Limb (tissue), 2 donors: ENCODE measurements around the gene ZNF445.
"Not testable (repeated sequence)": the region's sequence is repeated elsewhere in the genome, so short reads cannot be mapped to it uniquely, and the experiment has no call there.

Experiments used
- DNase-seq, 2 donors: peaks; one replicate each; pipeline ENCODE4 v3.0.0-alpha.2; 2016; ENCODE audit errors: extremely low spot score in 2 of 2

Gene ZNF445

GRCh38 chr3:44434834-44435510, 42.5 kb downstream of the ZNF445 start:
- no peak for DNase-seq

- DNase-seq, result no peak
Measured at GRCh38 chr3:44430466-44430865, 47.0 kb downstream of the ZNF445 start.

- no peak for DNase-seq
Measured at GRCh38 chr3:44429459-44429858, 48.0 kb downstream of the ZNF445 start.

- no peak for DNase-seq
Measured at GRCh38 chr3:44428910-44429309, 48.6 kb downstream of the ZNF445 start.

GRCh38 chr3:44427683-44428082, 49.8 kb downstream of the ZNF445 start:
- DNase-seq, result no peak

GRCh38 chr3:44424758-44425157, 52.7 kb downstream of the ZNF445 start:
- no peak for DNase-seq

GRCh38 chr3:44421280-44421679, 56.2 kb downstream of the ZNF445 start:
- no peak for DNase-seq

GRCh38 chr3:44420676-44421075, 56.8 kb downstream of the ZNF445 start:
- no peak for DNase-seq

DNA sequence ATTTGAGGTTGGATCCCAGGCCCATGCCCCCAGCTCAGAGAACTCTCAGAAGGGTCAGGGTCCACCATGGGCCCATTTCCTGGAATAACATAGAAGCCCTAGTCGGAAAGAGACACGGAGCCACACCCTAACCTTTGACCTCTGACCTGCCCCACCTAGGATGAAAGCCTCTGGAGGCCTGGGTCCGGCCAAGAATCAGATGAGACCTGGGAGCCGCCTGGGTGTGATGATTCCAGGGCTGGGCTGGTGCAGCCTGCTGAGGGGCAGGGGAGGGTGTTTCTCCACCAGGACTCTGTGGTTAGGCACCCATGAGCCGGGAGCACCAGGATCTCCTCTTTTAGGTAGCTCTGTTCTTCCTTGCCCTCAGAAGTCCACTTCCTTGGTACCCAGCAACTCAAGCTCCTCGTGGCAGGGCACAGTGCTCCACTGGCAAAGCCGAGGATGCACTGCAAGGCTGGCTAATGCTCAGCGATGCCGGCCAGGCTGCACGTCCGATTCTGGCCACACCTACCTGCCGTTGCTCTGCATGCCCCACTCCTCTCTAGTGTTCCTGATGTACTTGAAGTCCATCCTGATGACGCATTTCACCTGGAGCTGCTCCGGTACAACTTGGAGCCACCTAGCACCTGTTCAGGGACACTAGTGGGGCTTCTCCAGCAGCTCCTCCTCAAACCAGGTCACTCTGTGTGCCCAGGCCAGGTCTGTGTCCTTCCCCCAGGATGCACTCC, 57.4 kb downstream of the ZNF445 start:
- no peak for DNase-seq

DNA sequence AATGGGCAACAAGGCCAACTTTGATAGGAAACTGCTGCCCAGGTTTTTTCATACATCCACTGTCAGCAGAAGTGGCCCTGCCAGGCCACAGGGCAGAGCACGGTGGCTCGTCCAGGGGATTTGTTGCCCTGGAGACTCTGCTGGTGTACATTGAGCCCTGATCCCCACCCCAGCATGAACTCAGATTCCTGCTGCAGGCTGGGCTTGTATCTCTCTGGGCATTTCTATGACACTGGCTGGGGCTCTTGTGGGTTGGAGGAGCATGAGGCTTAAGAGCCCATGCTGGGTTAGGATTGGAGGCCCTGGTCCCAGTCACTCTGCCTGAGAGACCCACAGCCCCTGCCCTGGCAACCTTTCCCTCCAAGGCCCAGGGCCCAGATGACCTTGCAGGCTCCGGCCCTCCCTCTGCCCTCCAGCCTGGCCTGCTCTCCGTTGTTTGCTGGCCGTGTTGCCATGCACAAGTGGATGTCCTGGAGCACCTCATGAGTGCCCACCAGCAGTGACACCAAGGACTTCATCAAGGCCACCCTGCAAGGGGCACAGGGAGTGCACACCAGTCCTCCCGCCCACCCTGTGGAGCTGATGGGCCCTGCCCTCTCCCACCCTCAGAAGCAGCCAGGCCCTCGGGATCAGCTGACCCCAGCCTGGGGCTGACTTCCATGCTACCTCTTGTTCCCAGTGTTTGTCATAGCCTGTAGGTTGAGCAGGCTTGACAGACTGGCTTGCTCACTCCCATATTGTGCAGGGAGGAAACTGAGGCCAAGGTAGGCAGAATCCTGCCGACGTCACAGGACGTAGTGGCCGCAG, 58.2 kb downstream of the ZNF445 start:
- DNase-seq, result no peak

DNA sequence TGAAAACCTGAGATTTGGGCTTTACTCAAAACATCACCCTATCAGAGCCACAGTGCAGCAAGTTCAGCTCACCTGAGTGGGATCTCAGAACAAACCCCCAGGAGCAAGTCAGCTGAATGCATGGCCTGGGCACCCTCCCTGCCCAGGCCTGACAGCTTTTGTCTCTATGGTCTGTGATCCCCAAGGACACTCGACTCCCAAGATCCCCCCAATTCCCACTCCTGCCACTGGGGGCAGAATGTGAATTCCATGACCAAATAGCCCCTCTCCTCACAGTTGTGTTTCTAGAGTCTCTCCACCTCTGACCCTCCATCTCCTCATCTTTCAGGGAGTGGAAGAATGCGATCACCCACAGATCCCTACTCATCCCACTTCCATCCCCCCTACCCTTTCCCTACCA, 58.9 kb downstream of the ZNF445 start:
- no peak for DNase-seq

DNA sequence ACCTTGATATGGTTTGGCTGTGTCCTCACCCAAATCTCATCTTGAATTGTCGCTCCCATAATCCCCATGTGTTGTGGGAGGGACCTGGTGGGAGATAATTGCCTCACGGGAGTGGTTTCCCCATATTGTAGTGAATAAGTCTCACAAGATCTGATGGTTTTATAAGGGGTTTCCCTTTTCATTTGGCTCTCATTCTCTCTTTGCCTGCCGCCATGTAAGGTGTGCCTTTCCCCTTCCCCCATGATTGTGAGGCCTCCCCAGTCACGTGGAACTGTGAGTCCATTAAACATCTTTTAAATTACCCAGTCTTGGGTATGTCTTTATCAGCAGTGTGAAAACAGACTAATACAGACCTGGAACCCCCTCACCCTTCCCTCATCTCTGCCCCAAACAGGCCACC, 59.4 kb downstream of the ZNF445 start:
- DNase-seq, result not testable (repeated sequence)

DNA sequence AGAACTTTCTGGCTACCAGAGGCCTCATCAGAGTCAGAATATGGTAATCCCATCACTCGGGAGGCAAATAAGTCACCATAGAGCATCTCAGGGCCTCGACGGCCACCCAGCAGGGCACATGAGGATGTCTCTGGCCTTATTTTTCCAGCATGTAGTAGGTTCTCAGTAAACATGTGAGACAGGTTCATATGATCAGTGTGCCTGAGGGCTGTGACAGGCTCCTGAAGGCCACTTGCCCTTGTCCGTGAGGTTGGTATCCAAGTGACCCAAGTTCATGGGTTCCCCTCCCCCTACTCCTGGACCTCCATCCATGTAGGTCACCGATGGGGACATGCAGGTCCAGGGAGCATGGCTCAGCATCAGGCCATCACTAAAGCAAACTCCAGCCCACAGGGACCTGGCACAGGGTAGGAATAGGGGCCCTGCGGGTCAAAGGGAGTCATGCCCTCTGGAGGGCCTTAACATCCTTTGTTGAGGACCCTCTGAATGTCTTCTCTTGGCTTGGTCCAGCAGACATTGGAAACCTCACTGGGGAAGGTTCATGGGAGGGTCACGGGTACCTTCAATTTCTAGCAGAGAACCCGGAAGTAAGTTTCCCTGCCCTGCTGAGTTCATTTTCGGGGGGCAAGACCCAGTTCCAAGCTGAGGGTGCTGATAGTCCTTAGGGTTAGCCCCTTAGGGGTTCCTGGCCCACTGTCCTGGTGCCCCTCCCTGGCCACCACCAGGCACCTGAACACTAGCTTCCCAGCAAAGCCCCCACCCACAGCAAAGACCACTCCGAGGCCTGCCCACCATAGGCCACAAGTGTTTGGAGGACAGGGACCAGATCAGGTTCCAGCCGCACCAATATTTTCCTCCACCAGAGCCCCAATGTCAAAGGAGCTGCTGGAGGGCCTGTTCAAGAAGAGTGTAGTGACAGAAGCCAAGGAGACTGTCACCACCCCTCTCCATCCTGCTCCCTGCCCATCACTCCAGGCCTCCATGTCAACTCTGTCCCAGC, 61.1 kb downstream of the ZNF445 start:
- DNase-seq, result no peak

GRCh38 chr3:44415421-44415820, 62.0 kb downstream of the ZNF445 start:
- no peak for DNase-seq

- no peak for DNase-seq
Measured at GRCh38 chr3:44414517-44415090, 62.9 kb downstream of the ZNF445 start.

- DNase-seq, result no peak
Measured at GRCh38 chr3:44412365-44412764, 65.1 kb downstream of the ZNF445 start.

DNA sequence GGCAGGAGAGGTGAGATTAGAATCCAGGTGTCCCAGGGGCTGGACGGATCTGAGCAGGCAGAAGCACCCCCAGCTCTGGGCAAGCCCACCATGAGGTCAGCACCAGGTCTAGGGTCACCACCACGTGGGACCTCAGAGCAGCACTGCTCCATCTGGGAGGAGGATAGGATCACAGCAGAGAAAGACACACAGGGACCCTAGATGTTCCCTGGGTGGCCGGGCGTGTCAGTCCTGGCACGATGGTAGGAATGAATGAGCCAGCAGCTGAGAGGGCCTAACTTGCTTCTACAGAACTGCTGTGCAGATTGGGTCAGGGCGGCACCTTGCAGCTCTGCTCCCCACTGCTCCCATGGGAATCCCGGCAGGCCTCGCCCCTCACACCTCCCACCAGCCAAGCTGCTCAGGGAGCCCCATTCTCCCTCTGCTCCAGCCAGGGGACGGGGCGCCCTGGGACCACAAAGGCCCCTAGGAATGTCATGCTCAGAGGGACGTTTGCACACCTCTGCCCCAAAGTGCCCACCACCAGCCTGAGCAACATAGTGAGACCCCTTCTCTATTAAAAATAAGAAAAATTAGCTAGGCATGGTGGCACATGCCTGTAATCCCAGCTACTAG, 66.3 kb downstream of the ZNF445 start:
- DNase-seq, result no peak

GRCh38 chr3:44409640-44410410, 67.6 kb downstream of the ZNF445 start:
- no peak for DNase-seq

- DNase-seq, result no peak
Measured at GRCh38 chr3:44402548-44402947, 74.9 kb downstream of the ZNF445 start.

DNA sequence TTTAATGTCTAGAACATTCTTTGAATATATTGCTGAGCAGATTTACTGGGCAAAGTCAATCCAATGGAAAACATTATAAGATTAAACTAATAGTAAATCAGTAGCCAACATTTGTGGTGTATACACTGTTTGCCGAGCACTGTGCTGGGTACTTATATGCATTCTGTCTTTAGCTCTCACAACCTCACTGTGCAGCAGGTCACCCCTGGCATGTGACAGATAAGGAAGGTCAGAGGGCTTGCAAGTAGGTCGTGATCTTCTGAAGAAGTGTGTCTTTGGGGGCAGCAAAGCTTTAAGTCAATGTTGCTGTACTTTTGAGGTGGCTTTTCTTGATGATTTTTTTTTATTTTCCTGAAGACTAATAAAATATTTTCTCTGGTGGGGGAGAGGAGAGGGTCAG, 76.7 kb downstream of the ZNF445 start:
- DNase-seq, result no peak
